HCT116 (cell line): ENCODE data around the gene ARHGEF16. TPM values are rescaled to one million over a fixed set of nuclear protein-coding genes. Genes with fewer than 3 reads are reported as not detected.

Experiments
- ATAC-seq: fragments of 200-7000 bp; cut with Tn5 transposase; 2 replicates; pipeline ENCODE4 v1.9.1; 2020; ENCODE audit warnings: mild to moderate bottlenecking, moderate library complexity
- BruUV-seq: library from RNA; stranded (reverse); fragments of 400-500 nt; replicated peaks from 2 replicates; lab custom pipeline; 2021; lab: Mats Ljungman, UMichigan
- CTCF ChIA-PET: fragments of 300-600 bp; sonication (Branson Sonifier 250); formaldehyde crosslinking; loops from one replicate; lab custom pipeline; 2021; ENCODE audit warnings: antibody characterized with exemption; lab: Charles Lee
- POLR2A ChIA-PET: fragments of 300-600, 350-600 bp; sonication (Branson Sonifier 250); formaldehyde crosslinking; loops from one replicate; lab custom pipeline; 2021; ENCODE audit warnings: antibody characterized with exemption; lab: Charles Lee
- RAD21 ChIA-PET, 2 experiments: fragments of 300-600 bp; sonication (Branson Sonifier 250); formaldehyde crosslinking; loops; one replicate each; lab custom pipeline; 2023; ENCODE audit warnings: low total read pairs in 2 of 2; ENCODE audit not compliant: uncharacterized antibody in 2 of 2, unreplicated experiment in 2 of 2, low non-redundant PET in 1 of 2; lab: Charles Lee
- DNase-seq: peaks from one replicate; pipeline ENCODE4 v3.0.0-alpha.2; 2010; ENCODE audit warnings: low read depth, low spot score
- H2AFZ ChIP-seq: fragments of 200-600 bp; shearing (Covaris generic), sonication (generic); 2 replicates; pipeline ENCODE4 v1.6.1; 2017; ENCODE audit warnings: low read depth, mixed run types, mixed read lengths, antibody characterized with exemption, low read length; ENCODE audit not compliant: poor library complexity, severe bottlenecking
- H3K27ac ChIP-seq: 2 replicates; pipeline ENCODE4 v1.5.1; 2012; ENCODE audit warnings: low read depth, low read length
- H3K27me3 ChIP-seq: fragments of 200-600 bp; sonication (generic); 2 replicates; pipeline ENCODE4 v1.6.1; 2016; ENCODE audit warnings: mixed run types, low read length, mixed read lengths; ENCODE audit not compliant: insufficient read depth
- H3K36me3 ChIP-seq, 2 experiments: fragments of 200-500 bp in 1 of 2; fragments of 200-600 bp in 1 of 2; sonication (Bioruptor generic) in 1 of 2; sonication (generic) in 1 of 2; 2 replicates each; pipeline versions ENCODE4 v1.5.1 to v1.6.1; 2014 to 2016; ENCODE audit warnings: low read length in 2 of 2, inconsistent platforms in 1 of 2, mixed read lengths in 1 of 2, mixed run types in 1 of 2; ENCODE audit not compliant: insufficient read depth in 2 of 2, control insufficient read depth in 1 of 2
- H3K4me1 ChIP-seq, 2 experiments: fragments of 200-600 bp in 1 of 2; sonication (generic) in 1 of 2; 2 replicates each; pipeline versions ENCODE4 v1.5.1 to v1.6.1; 2012 to 2017; ENCODE audit warnings: low read length in 2 of 2, inconsistent platforms in 1 of 2, mild to moderate bottlenecking in 1 of 2, mixed read lengths in 1 of 2, mixed run types in 1 of 2, moderate library complexity in 1 of 2; ENCODE audit not compliant: insufficient read depth in 2 of 2, control insufficient read depth in 1 of 2
- H3K4me2 ChIP-seq: fragments of 200-600 bp; sonication (generic); 2 replicates; pipeline ENCODE4 v1.6.1; 2017; ENCODE audit warnings: mixed run types, low read length, mixed read lengths
- H3K4me3 ChIP-seq, 2 experiments: fragments of 200-600 bp in 1 of 2; sonication (generic) in 1 of 2; replicated peaks in 1 of 2; 2 replicates each; pipeline ENCODE4 v1.5.1; 2011 to 2016; ENCODE audit warnings: low read length in 2 of 2, control low read depth in 1 of 2, low read depth in 1 of 2, mild to moderate bottlenecking in 1 of 2, mixed read lengths in 1 of 2, mixed run types in 1 of 2
- H3K79me2 ChIP-seq: fragments of 200-600 bp; sonication (generic); 2 replicates; pipeline ENCODE4 v1.6.1; 2017; ENCODE audit warnings: mild to moderate bottlenecking, mixed run types, low read length, moderate library complexity, mixed read lengths; ENCODE audit not compliant: insufficient read depth
- H3K9ac ChIP-seq: fragments of 200-600 bp; sonication (generic); 2 replicates; pipeline ENCODE4 v1.6.1; 2016; ENCODE audit warnings: low read length, mixed read lengths
- H3K9me2 ChIP-seq: fragments of 200-600 bp; sonication (generic), shearing (Covaris generic); 2 replicates; pipeline ENCODE4 v1.6.1; 2017; ENCODE audit warnings: mixed run types, mild to moderate bottlenecking, moderate library complexity; ENCODE audit not compliant: insufficient read depth
- H3K9me3 ChIP-seq, 2 experiments: fragments of 200-500 bp in 1 of 2; fragments of 200-600 bp in 1 of 2; sonication (Bioruptor generic) in 1 of 2; sonication (generic) in 1 of 2; 2 replicates each; pipeline ENCODE4 v1.6.1; 2014 to 2017; ENCODE audit warnings: low read length in 2 of 2, mixed read lengths in 2 of 2, inconsistent platforms in 1 of 2, low read depth in 1 of 2, mild to moderate bottlenecking in 1 of 2, mixed run types in 1 of 2, moderate library complexity in 1 of 2; ENCODE audit not compliant: control insufficient read depth in 1 of 2, insufficient read depth in 1 of 2
- H4K20me1 ChIP-seq: fragments of 200-600 bp; sonication (generic), shearing (Covaris generic); 2 replicates; pipeline ENCODE4 v1.6.1; 2017; ENCODE audit warnings: mixed run types, mild to moderate bottlenecking, moderate library complexity; ENCODE audit not compliant: insufficient read depth
- CBX3 ChIP-seq: IDR thresholded peaks from 2 replicates; pipeline ENCODE4 v1.6.1; 2012; ENCODE audit warnings: low read depth
- EZH2phosphoT487 ChIP-seq: fragments of 200-600 bp; IDR thresholded peaks from 2 replicates; pipeline ENCODE4 v1.6.1; 2018; ENCODE audit warnings: antibody characterized with exemption, borderline replicate concordance
- FOSL1 ChIP-seq: IDR thresholded peaks from 2 replicates; pipeline ENCODE4 v1.6.1; 2012; ENCODE audit warnings: low read depth
- POLR2A ChIP-seq: IDR thresholded peaks from 2 replicates; pipeline ENCODE4 v1.7.0; 2011; ENCODE audit warnings: borderline replicate concordance; ENCODE audit not compliant: insufficient read depth, insufficient read length; ENCODE audit errors: extremely low read depth
- POLR2AphosphoS5 ChIP-seq: IDR thresholded peaks from 2 replicates; pipeline ENCODE4 v1.6.1; 2011; ENCODE audit warnings: mild to moderate bottlenecking, low read depth, low read length, moderate library complexity
- RAD21 ChIP-seq: IDR thresholded peaks from 2 replicates; pipeline ENCODE4 v1.6.1; 2012; ENCODE audit warnings: low read depth, mild to moderate bottlenecking
- SP1 ChIP-seq: IDR thresholded peaks from 2 replicates; pipeline ENCODE4 v1.6.1; 2012; ENCODE audit warnings: low read depth
- TCF7L2 ChIP-seq: IDR thresholded peaks from 2 replicates; pipeline ENCODE4 v1.7.0; 2011; ENCODE audit warnings: borderline replicate concordance, inconsistent platforms; ENCODE audit not compliant: insufficient read depth, insufficient read length; ENCODE audit errors: extremely low read depth
- ZNF274 ChIP-seq: fragments of 200-500 bp; sonication (Bioruptor generic); IDR thresholded peaks from 2 replicates; pipeline ENCODE4 v1.6.1; 2014; ENCODE audit warnings: mild to moderate bottlenecking, low read depth, low read length, inconsistent platforms
- intact Hi-C: fragments of 100-400 bp; cut with micrococcal nuclease; formaldehyde crosslinking; loops from 2 replicates; pipeline ENCODE4 v1.10.0; 2022
- total RNA-seq: library from RNA; stranded (reverse); gene quantifications from one replicate; pipeline ENCODE4 v1.2.1, GENCODE V29; 2021; ENCODE audit not compliant: unreplicated experiment
- TF ChIP-seq, protein P1 (sequence below): IDR thresholded peaks from 2 replicates; pipeline ENCODE4 v1.6.1; 2012
- TF ChIP-seq, protein P2 (sequence below), 3 experiments: fragments of 200-600 bp in 1 of 3; sonication (generic) in 1 of 3; IDR thresholded peaks in 2 of 3; conservative IDR thresholded peaks in 1 of 3; 2 replicates each; pipeline ENCODE4 v1.5.1; 2012 to 2017; ENCODE audit warnings: low read depth in 2 of 3, low read length in 2 of 3, antibody characterized with exemption in 1 of 3, borderline replicate concordance in 1 of 3, control low read depth in 1 of 3, mild to moderate bottlenecking in 1 of 3, mixed read lengths in 1 of 3, mixed run types in 1 of 3, moderate library complexity in 1 of 3; ENCODE audit not compliant: insufficient read depth in 1 of 3
- TF ChIP-seq, protein P3 (sequence below): IDR thresholded peaks from 2 replicates; pipeline ENCODE4 v1.6.1; 2012
- TF ChIP-seq, protein P4 (sequence below): IDR thresholded peaks from 2 replicates; pipeline ENCODE4 v1.6.1; 2012; ENCODE audit warnings: low read depth

The ARHGEF16 gene
- total RNA-seq, 1 experiment from 2014 or later, result 37.4 TPM

DNA sequence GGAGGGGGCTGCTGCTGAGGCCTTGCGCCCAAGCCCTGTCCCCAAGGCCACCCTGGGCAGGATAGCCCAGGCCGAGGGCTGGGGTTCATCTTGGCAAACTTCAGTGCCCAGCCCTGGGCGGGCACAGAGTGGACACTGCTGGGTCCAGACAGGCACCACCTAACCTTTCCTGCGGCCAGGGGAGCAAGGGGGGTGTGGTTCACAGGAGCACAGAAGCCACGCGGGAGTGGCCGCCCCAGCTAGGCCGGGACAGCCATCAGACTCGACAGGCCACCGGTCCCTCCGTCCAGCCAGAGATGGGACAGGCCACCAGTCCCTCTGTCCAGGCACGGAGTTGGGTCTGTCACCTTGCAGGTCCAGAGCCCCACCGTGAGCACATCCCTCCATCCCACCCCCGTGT is 28.9 kb downstream of the ARHGEF16 start:
- ATAC-seq (peak; percentile 1; the same call in 1 of the 2 replicates), DNase-seq (no peak)
- no peaks in the 10 kb centered on the region for H3K27me3 ChIP-seq
- ChIA-PET POLR2A (no interaction called here), CTCF (interaction anchor here (3.5 kb wide), 1 partner anchor 30 kb away, joined by 29 read pairs; no protein-coding TSS in a partner anchor), RAD21 (no interaction called here)
- no peak overlapping the region for H2AFZ ChIP-seq
- BruUV-seq, result no TSS peak
- no peaks in the 10 kb centered on the region for H4K20me1 ChIP-seq
- peaks cover 12 to 29% of the 10 kb centered on the region in 2 experiments; a peak in 3 of 4 replicates for H3K4me1 ChIP-seq
- H3K79me2 ChIP-seq, result no peaks in the 10 kb centered on the region
- H3K36me3 ChIP-seq, result no peaks in the 10 kb centered on the region; a peak in 1 of 4 replicates
- peak overlapping the region; percentile 36; the same call in 1 of the 2 replicates for H3K27ac ChIP-seq
- 0 out of 2 replicates have a peak overlapping the region, but pooled peaks have one; percentile 36 for H3K9ac ChIP-seq
- H3K9me3 ChIP-seq, result peaks cover 0 to 5% of the 10 kb centered on the region in 2 experiments; a peak in 1 of 4 replicates
- TF ChIP-seq POLR2AphosphoS5, result no peak
- no peak for TF ChIP-seq ZNF274
- TF ChIP-seq POLR2A, result no peak
- TF ChIP-seq, protein P1, sequence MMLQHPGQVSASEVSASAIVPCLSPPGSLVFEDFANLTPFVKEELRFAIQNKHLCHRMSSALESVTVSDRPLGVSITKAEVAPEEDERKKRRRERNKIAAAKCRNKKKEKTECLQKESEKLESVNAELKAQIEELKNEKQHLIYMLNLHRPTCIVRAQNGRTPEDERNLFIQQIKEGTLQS, result no peak
- TF ChIP-seq, protein P2, sequence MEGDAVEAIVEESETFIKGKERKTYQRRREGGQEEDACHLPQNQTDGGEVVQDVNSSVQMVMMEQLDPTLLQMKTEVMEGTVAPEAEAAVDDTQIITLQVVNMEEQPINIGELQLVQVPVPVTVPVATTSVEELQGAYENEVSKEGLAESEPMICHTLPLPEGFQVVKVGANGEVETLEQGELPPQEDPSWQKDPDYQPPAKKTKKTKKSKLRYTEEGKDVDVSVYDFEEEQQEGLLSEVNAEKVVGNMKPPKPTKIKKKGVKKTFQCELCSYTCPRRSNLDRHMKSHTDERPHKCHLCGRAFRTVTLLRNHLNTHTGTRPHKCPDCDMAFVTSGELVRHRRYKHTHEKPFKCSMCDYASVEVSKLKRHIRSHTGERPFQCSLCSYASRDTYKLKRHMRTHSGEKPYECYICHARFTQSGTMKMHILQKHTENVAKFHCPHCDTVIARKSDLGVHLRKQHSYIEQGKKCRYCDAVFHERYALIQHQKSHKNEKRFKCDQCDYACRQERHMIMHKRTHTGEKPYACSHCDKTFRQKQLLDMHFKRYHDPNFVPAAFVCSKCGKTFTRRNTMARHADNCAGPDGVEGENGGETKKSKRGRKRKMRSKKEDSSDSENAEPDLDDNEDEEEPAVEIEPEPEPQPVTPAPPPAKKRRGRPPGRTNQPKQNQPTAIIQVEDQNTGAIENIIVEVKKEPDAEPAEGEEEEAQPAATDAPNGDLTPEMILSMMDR (IDR thresholded peaks at IDR 0.05 in 2 of 3, conservative IDR thresholded peaks at IDR 0.05 in 1 of 3; ENCODE audit: borderline replicate concordance in 1 of 3, insufficient read depth in 1 of 3, low read depth in 2 of 3, low read length in 2 of 3), result no peak
- no peak for TF ChIP-seq TCF7L2
- no peak for TF ChIP-seq RAD21
- no peak for TF ChIP-seq EZH2phosphoT487
- no peak for TF ChIP-seq CBX3
- no peak for TF ChIP-seq FOSL1
- TF ChIP-seq, protein P3, sequence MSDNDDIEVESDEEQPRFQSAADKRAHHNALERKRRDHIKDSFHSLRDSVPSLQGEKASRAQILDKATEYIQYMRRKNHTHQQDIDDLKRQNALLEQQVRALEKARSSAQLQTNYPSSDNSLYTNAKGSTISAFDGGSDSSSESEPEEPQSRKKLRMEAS, result no peak
- no peak for TF ChIP-seq SP1
- TF ChIP-seq, protein P4, sequence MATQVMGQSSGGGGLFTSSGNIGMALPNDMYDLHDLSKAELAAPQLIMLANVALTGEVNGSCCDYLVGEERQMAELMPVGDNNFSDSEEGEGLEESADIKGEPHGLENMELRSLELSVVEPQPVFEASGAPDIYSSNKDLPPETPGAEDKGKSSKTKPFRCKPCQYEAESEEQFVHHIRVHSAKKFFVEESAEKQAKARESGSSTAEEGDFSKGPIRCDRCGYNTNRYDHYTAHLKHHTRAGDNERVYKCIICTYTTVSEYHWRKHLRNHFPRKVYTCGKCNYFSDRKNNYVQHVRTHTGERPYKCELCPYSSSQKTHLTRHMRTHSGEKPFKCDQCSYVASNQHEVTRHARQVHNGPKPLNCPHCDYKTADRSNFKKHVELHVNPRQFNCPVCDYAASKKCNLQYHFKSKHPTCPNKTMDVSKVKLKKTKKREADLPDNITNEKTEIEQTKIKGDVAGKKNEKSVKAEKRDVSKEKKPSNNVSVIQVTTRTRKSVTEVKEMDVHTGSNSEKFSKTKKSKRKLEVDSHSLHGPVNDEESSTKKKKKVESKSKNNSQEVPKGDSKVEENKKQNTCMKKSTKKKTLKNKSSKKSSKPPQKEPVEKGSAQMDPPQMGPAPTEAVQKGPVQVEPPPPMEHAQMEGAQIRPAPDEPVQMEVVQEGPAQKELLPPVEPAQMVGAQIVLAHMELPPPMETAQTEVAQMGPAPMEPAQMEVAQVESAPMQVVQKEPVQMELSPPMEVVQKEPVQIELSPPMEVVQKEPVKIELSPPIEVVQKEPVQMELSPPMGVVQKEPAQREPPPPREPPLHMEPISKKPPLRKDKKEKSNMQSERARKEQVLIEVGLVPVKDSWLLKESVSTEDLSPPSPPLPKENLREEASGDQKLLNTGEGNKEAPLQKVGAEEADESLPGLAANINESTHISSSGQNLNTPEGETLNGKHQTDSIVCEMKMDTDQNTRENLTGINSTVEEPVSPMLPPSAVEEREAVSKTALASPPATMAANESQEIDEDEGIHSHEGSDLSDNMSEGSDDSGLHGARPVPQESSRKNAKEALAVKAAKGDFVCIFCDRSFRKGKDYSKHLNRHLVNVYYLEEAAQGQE, result no peak
- no peak overlapping the region for H3K4me3 ChIP-seq
- H3K4me2 ChIP-seq, result no peak overlapping the region
- no peaks in the 10 kb centered on the region for H3K9me2 ChIP-seq
- intact Hi-C loops, result no loop called here
